ENCODE results near the gene PALB2. TPM values are rescaled to one million over a fixed set of nuclear protein-coding genes. Genes with fewer than 3 reads are reported as not detected.
A peak's percentile ranks its signal among the peaks of the same experiment; 100 is the strongest.

PALB2 gene
- total and polyA plus RNA-seq, 2 of the 13 experiments (the other 11 are each of a cell fraction or from before 2014, with no cell fraction given): 12.1 to 40.9 TPM

GRCh38 chr16:23595951-23596720 is 45.0 kb downstream of the PALB2 start, which contains the start of gene NDUFAB1 (continued):
- TF ChIP-seq CTCF (CRISPR knock-in tag; IDR thresholded peaks at IDR 0.05) (peak; percentile 96), HNRNPL (IDR thresholded peaks at IDR 0.05; ENCODE audit: low read depth, low read length) (no peak), SMAD3 (CRISPR knock-in tag; IDR thresholded peaks at IDR 0.05) (peak; percentile 82), TEAD2 (CRISPR knock-in tag; IDR thresholded peaks at IDR 0.05) (0 out of 2 replicates have a peak, but pooled peaks have one; percentile 44), SP2 (CRISPR knock-in tag; IDR thresholded peaks at IDR 0.05) (no peak), ZMAT5 (CRISPR knock-in tag; IDR thresholded peaks at IDR 0.05; ENCODE audit: borderline replicate concordance, low read depth) (no peak), HES4 (CRISPR knock-in tag; IDR thresholded peaks at IDR 0.05; ENCODE audit: borderline replicate concordance) (peak; percentile 79), ZNF550 (CRISPR knock-in tag; IDR thresholded peaks at IDR 0.05; ENCODE audit: borderline replicate concordance) (peak; percentile 92), FOXP4 (CRISPR knock-in tag; IDR thresholded peaks at IDR 0.05) (peak; percentile 83), ZNF607 (CRISPR knock-in tag; IDR thresholded peaks at IDR 0.05; ENCODE audit: borderline replicate concordance) (peak; percentile 89; the same call in 1 of the 2 replicates), ARID4A (CRISPR knock-in tag; IDR thresholded peaks at IDR 0.05; ENCODE audit: borderline replicate concordance) (peak; percentile 98), CCDC6 (CRISPR knock-in tag; IDR thresholded peaks at IDR 0.05) (peak; percentile 85), POLR2AphosphoS5 (IDR thresholded peaks at IDR 0.05; ENCODE audit: low read depth, low read length) (peak; percentile 94), POGK (CRISPR knock-in tag; conservative IDR thresholded peaks at IDR 0.05) (peak; percentile 96)

Measured in HepG2 (cell line).